ENCODE data around the gene DCUN1D1. TPM values are rescaled to one million over a fixed set of nuclear protein-coding genes. Genes with fewer than 3 reads are reported as not detected.

DCUN1D1 gene
- total and polyA plus RNA-seq, 12 donors = 5.5 to 51.9 (median 33.6) TPM

- Histone ChIP-seq H3K4me1 (replicated peaks in 1 of 2) (no peaks in the 10 kb centered on the region), H3K27me3 (no peaks in the 10 kb centered on the region)
- no peak for TF ChIP-seq POLR2A (IDR thresholded peaks at IDR 0.05)
- TF ChIP-seq, protein P1, sequence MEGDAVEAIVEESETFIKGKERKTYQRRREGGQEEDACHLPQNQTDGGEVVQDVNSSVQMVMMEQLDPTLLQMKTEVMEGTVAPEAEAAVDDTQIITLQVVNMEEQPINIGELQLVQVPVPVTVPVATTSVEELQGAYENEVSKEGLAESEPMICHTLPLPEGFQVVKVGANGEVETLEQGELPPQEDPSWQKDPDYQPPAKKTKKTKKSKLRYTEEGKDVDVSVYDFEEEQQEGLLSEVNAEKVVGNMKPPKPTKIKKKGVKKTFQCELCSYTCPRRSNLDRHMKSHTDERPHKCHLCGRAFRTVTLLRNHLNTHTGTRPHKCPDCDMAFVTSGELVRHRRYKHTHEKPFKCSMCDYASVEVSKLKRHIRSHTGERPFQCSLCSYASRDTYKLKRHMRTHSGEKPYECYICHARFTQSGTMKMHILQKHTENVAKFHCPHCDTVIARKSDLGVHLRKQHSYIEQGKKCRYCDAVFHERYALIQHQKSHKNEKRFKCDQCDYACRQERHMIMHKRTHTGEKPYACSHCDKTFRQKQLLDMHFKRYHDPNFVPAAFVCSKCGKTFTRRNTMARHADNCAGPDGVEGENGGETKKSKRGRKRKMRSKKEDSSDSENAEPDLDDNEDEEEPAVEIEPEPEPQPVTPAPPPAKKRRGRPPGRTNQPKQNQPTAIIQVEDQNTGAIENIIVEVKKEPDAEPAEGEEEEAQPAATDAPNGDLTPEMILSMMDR (IDR thresholded peaks at IDR 0.05) = no peak
Observed at GRCh38 chr3:182905623-182906022, 74.7 kb downstream of the DCUN1D1 start.

DNA sequence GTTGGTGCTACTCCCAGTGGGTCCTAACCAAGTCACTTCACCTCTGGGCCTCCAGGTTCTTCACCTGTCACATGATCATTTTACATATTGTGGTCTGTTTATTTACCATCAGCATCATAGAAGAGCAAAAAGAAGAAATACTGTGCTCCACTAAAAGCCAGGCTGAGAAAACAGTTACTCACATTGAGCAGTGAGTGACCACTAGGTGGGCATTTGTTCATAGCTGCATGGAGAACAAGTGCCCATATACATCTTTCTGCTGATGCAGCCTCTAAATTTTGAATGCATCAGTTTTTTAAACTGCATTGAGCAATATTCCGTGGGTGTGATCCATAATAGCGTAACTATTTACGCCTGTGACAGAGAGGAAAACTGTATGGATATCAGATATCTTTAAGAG, 76.2 kb downstream of the DCUN1D1 start:
- TF ChIP-seq POLR2A (IDR thresholded peaks at IDR 0.05) = no peak
- TF ChIP-seq, protein P1 (IDR thresholded peaks at IDR 0.05) = peak in 2 of 6 experiments; percentile 10 to 14
- no peak overlapping the region for H3K27ac ChIP-seq
- 92 to 98% (median 97%) methylated on average over 3 of the region's 3 CpGs for WGBS, 4 donors

More at GRCh38 chr3:182905623-182906022, 74.7 kb downstream of the DCUN1D1 start:
- no peak overlapping the region for H3K4me3 ChIP-seq
- peaks cover 0 to 8% of the 10 kb centered on the region in 2 donors for H3K36me3 ChIP-seq (replicated peaks in 1 of 2)
- no peak for DNase-seq
- 96 to 98% (median 96%) methylated on average over 4 of the region's 4 CpGs for WGBS, 4 donors
- no peak overlapping the region for H3K27ac ChIP-seq
- intact Hi-C loops (cut with DNase I) = no loop called here
- H3K9me3 ChIP-seq (replicated peaks in 1 of 3) = no peaks in the 10 kb centered on the region

DNA sequence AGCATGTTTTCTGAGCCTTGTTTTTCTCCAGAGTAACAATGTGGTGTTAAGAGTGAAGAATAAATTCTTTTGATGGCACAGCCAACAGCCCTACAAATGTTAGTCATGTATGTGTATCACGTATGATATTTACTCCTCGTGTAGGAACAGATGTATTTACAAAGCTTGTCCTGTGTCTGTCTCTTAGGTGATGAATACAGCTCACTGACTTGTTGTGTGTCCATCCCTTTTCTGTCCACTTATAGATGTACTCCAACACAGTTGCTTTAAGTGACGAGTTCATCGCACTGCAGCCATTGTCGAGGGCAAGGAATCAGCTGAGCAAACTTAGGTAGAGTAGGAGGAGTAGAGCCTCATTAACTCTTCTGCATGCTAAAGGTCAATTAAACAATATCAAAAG, 78.1 kb downstream of the DCUN1D1 start:
- no peaks in the 10 kb centered on the region for H3K4me1 ChIP-seq (replicated peaks in 1 of 2)
- H3K9me3 ChIP-seq (replicated peaks in 1 of 3) = no peaks in the 10 kb centered on the region
- no peaks in the 10 kb centered on the region for H3K27me3 ChIP-seq
- 88 to 93% (median 92%) methylated on average over 5 of the region's 5 CpGs for WGBS, 4 donors
- no peak overlapping the region for H3K4me3 ChIP-seq
- DNase-seq = no peak
- no peak overlapping the region for H3K27ac ChIP-seq
- TF ChIP-seq POLR2A (IDR thresholded peaks at IDR 0.05) = no peak
- TF ChIP-seq, protein P1 (IDR thresholded peaks at IDR 0.05) = no peak
- H3K36me3 ChIP-seq (replicated peaks in 1 of 2) = peaks cover 0 to 16% of the 10 kb centered on the region in 2 donors
- intact Hi-C loops (cut with DNase I) = no loop called here

More for the DNA sequence above, 76.2 kb downstream of the DCUN1D1 start:
- intact Hi-C loops (cut with DNase I) = no loop called here
- no peak overlapping the region for H3K4me3 ChIP-seq
- H3K4me1 ChIP-seq (replicated peaks in 1 of 2) = no peaks in the 10 kb centered on the region
- H3K9me3 ChIP-seq (replicated peaks in 1 of 3) = no peaks in the 10 kb centered on the region
- no peaks in the 10 kb centered on the region for H3K27me3 ChIP-seq
- peaks cover 0 to 8% of the 10 kb centered on the region in 2 donors for H3K36me3 ChIP-seq (replicated peaks in 1 of 2)
- DNase-seq = no peak

GRCh38 chr3:182896553-182896952, 83.8 kb downstream of the DCUN1D1 start:
- no peak for DNase-seq
- 92 to 97% (median 95%) methylated on average over 2 of the region's 2 CpGs for WGBS, 4 donors
- no peaks in the 10 kb centered on the region for H3K9me3 ChIP-seq (replicated peaks in 1 of 3)
- no peak overlapping the region for H3K27ac ChIP-seq
- H3K27me3 ChIP-seq = no peaks in the 10 kb centered on the region
- peaks cover 0 to 8% of the 10 kb centered on the region in 2 donors for H3K36me3 ChIP-seq (replicated peaks in 1 of 2)
- TF ChIP-seq, protein P1 (IDR thresholded peaks at IDR 0.05) = no peak
- TF ChIP-seq POLR2A (IDR thresholded peaks at IDR 0.05) = no peak
- intact Hi-C loops (cut with DNase I) = no loop called here
- no peak overlapping the region for H3K4me3 ChIP-seq
- no peaks in the 10 kb centered on the region for H3K4me1 ChIP-seq (replicated peaks in 1 of 2)
